H9 (cell line): ENCODE data around the gene PLD3. TPM values are rescaled to one million over a fixed set of nuclear protein-coding genes. Genes with fewer than 3 reads are reported as not detected.

Source experiments
- DNase-seq: peaks from one replicate; pipeline ENCODE4 v3.0.0-alpha.2; 2017
- H2AFZ ChIP-seq: one replicate; pipeline ENCODE4 v1.6.1; 2013; ENCODE audit warnings: mild to moderate bottlenecking, low read length, control low read depth, moderate library complexity
- H2AK5ac ChIP-seq: 2 replicates; pipeline ENCODE4 v1.6.1; 2013; ENCODE audit warnings: low read length, control low read depth, mixed read lengths; ENCODE audit not compliant: insufficient read length
- H2BK120ac ChIP-seq: one replicate; pipeline ENCODE4 v1.6.1; 2013; ENCODE audit warnings: low read depth, mild to moderate bottlenecking, low read length, control low read depth, inconsistent platforms; ENCODE audit not compliant: poor library complexity, severe bottlenecking
- H2BK12ac ChIP-seq: 2 replicates; pipeline ENCODE4 v1.6.1; 2013; ENCODE audit warnings: low read length, control low read depth, mixed read lengths, low read depth; ENCODE audit not compliant: insufficient read length
- H2BK15ac ChIP-seq: 2 replicates; pipeline ENCODE4 v1.6.1; 2013; ENCODE audit warnings: low read depth, low read length, control low read depth
- H2BK20ac ChIP-seq: one replicate; pipeline ENCODE4 v1.6.1; 2013; ENCODE audit warnings: low read depth, mild to moderate bottlenecking, low read length, control low read depth, inconsistent platforms; ENCODE audit not compliant: poor library complexity, severe bottlenecking
- H2BK5ac ChIP-seq: 2 replicates; pipeline ENCODE4 v1.6.1; 2013; ENCODE audit warnings: low read length, control low read depth, mixed read lengths; ENCODE audit not compliant: insufficient read length
- H3K14ac ChIP-seq: 2 replicates; pipeline ENCODE4 v1.6.1; 2013; ENCODE audit warnings: low read length, control low read depth; ENCODE audit not compliant: insufficient read depth
- H3K18ac ChIP-seq: 2 replicates; pipeline ENCODE4 v1.6.1; 2013; ENCODE audit warnings: low read depth, mild to moderate bottlenecking, mixed read lengths, low read length, control low read depth; ENCODE audit not compliant: insufficient read length
- H3K23ac ChIP-seq: 2 replicates; pipeline ENCODE4 v1.6.1; 2013; ENCODE audit warnings: low read length, control low read depth, mixed read lengths, low read depth; ENCODE audit not compliant: insufficient read length
- H3K23me2 ChIP-seq: 2 replicates; pipeline ENCODE4 v1.6.1; 2013; ENCODE audit warnings: low read depth, mild to moderate bottlenecking, mixed read lengths, low read length, control low read depth; ENCODE audit not compliant: insufficient read length, poor library complexity, severe bottlenecking
- H3K27ac ChIP-seq: 2 replicates; pipeline ENCODE4 v1.5.1; 2013; ENCODE audit warnings: low read length, control low read depth, mixed read lengths, low read depth; ENCODE audit not compliant: insufficient read length
- H3K27me3 ChIP-seq: 2 replicates; pipeline ENCODE4 v1.6.1; 2013; ENCODE audit warnings: low read length, control low read depth, inconsistent platforms; ENCODE audit not compliant: insufficient read depth
- H3K4ac ChIP-seq: 2 replicates; pipeline ENCODE4 v1.6.1; 2013; ENCODE audit warnings: low read depth, mild to moderate bottlenecking, control low read depth, inconsistent platforms, low read length, moderate library complexity
- H3K4me1 ChIP-seq: 2 replicates; pipeline ENCODE4 v1.6.1; 2013; ENCODE audit warnings: low read length, control low read depth, inconsistent platforms; ENCODE audit not compliant: insufficient read depth
- H3K4me2 ChIP-seq: 2 replicates; pipeline ENCODE4 v1.6.1; 2013; ENCODE audit warnings: low read length, control low read depth, mixed read lengths; ENCODE audit not compliant: insufficient read length, insufficient read depth
- H3K56ac ChIP-seq: 2 replicates; pipeline ENCODE4 v1.6.1; 2013; ENCODE audit warnings: low read depth, mild to moderate bottlenecking, mixed read lengths, low read length, control low read depth; ENCODE audit not compliant: insufficient read length
- H3K79me1 ChIP-seq: 2 replicates; pipeline ENCODE4 v1.6.1; 2013; ENCODE audit warnings: low read depth, mild to moderate bottlenecking, moderate library complexity, low read length, control low read depth, inconsistent platforms; ENCODE audit not compliant: insufficient read depth, poor library complexity, severe bottlenecking
- H3K79me2 ChIP-seq: 2 replicates; pipeline ENCODE4 v1.6.1; 2013; ENCODE audit warnings: low read length, control low read depth, inconsistent platforms; ENCODE audit not compliant: insufficient read depth
- H3K9ac ChIP-seq: 2 replicates; pipeline ENCODE4 v1.6.1; 2013; ENCODE audit warnings: low read length, control low read depth, mixed read lengths; ENCODE audit not compliant: insufficient read length; ENCODE audit errors: extremely low read depth
- H3K9me3 ChIP-seq: one replicate; pipeline ENCODE4 v1.6.1; 2013; ENCODE audit warnings: low read depth, low read length, inconsistent platforms; ENCODE audit not compliant: control insufficient read depth
- H3T11ph ChIP-seq: one replicate; pipeline ENCODE4 v1.6.1; 2013; ENCODE audit warnings: mild to moderate bottlenecking, low read length, control low read depth, inconsistent platforms
- H4K20me1 ChIP-seq: one replicate; pipeline ENCODE4 v1.6.1; 2013; ENCODE audit not compliant: control insufficient read depth, insufficient read length, insufficient read depth
- H4K5ac ChIP-seq: 2 replicates; pipeline ENCODE4 v1.6.1; 2013; ENCODE audit warnings: low read depth, mild to moderate bottlenecking, mixed read lengths, low read length, control low read depth; ENCODE audit not compliant: insufficient read length
- H4K8ac ChIP-seq: replicated peaks from 2 replicates; pipeline ENCODE4 v1.6.1; 2013; ENCODE audit warnings: low read length, control low read depth, mixed read lengths, low read depth; ENCODE audit not compliant: insufficient read length
- H4K91ac ChIP-seq: 2 replicates; pipeline ENCODE4 v1.6.1; 2013; ENCODE audit warnings: low read depth, mild to moderate bottlenecking, moderate library complexity, mixed read lengths, low read length, control low read depth; ENCODE audit not compliant: insufficient read length
- H3K27ac Mint-ChIP-seq, 3 experiments: 2 replicates in 2 of 3; 3 replicates in 1 of 3; pipeline ENCODE4 v1.8.0; 2020 to 2021; ENCODE audit warnings: mixed read lengths in 3 of 3, mild to moderate bottlenecking in 1 of 3, moderate library complexity in 1 of 3
- H3K27me3 Mint-ChIP-seq: 2 replicates; pipeline ENCODE4 v1.8.0; 2021; ENCODE audit warnings: low read depth, mild to moderate bottlenecking, moderate library complexity, mixed read lengths
- H3K36me3 Mint-ChIP-seq, 3 experiments: 2 replicates in 2 of 3; 3 replicates in 1 of 3; pipeline ENCODE4 v1.8.0; 2020 to 2021; ENCODE audit warnings: low read depth in 3 of 3, mixed read lengths in 3 of 3; ENCODE audit not compliant: insufficient read depth in 1 of 3
- H3K4me1 Mint-ChIP-seq, 2 experiments: 2 replicates each; pipeline ENCODE4 v1.8.0; 2020; ENCODE audit warnings: mixed read lengths in 2 of 2
- H3K4me3 Mint-ChIP-seq, 2 experiments: 2 replicates in 1 of 2; 3 replicates in 1 of 2; pipeline ENCODE4 v1.8.0; 2020 to 2021; ENCODE audit warnings: mild to moderate bottlenecking in 2 of 2, mixed read lengths in 2 of 2, moderate library complexity in 1 of 2
- H3K9me3 Mint-ChIP-seq, 2 experiments: 2 replicates in 1 of 2; 3 replicates in 1 of 2; pipeline ENCODE4 v1.8.0; 2020; ENCODE audit warnings: mild to moderate bottlenecking in 2 of 2, mixed read lengths in 2 of 2, moderate library complexity in 1 of 2
- CTCF ChIP-seq: fragments of 200-600 bp; sonication (generic); conservative IDR thresholded peaks from 3 replicates; pipeline ENCODE4 v1.8.0; 2021; ENCODE audit warnings: antibody characterized with exemption, mild to moderate bottlenecking
- WGBS: extraction: QIAGEN DNeasy Blood & Tissue Kit; methylation state at CpG from one replicate; pipeline ENCODE4 v1.1.7; 2013; ENCODE audit warnings: missing lambda C conversion rate, low lambda C conversion rate, mixed read lengths; ENCODE audit not compliant: insufficient read length; ENCODE audit errors: extremely low coverage; 5-methylcytosine and 5-hydroxymethylcytosine counted together
- total RNA-seq: library from RNA; stranded (reverse); gene quantifications from 2 replicates; pipeline ENCODE4 v1.2.1, GENCODE V29; 2021

Gene PLD3
- total RNA-seq, 1 experiment from 2014 or later: 194 TPM

GRCh38 chr19:40366697-40367561 lies 18.4 kb downstream of the PLD3 start:
- Histone ChIP-seq H3K27ac (no peak overlapping the region), H2AK5ac (no peak overlapping the region), H4K5ac (no peak overlapping the region), H2AFZ (no peak overlapping the region), H3K27me3 (no peaks in the 10 kb centered on the region), H4K8ac (no peak overlapping the region), H3K9ac (no peak overlapping the region), H3K79me1 (no peaks in the 10 kb centered on the region), H3T11ph (no peak overlapping the region), H2BK15ac (no peak overlapping the region), H3K56ac (no peak overlapping the region), H4K91ac (no peak overlapping the region), H2BK20ac (no peak overlapping the region), H2BK12ac (no peak overlapping the region), H3K18ac (no peak overlapping the region), H2BK120ac (no peak overlapping the region), H3K4me2 (peak overlapping the region; percentile 71), H3K79me2 (no peaks in the 10 kb centered on the region), H3K9me3 (no peaks in the 10 kb centered on the region), H3K4me1 (no peaks in the 10 kb centered on the region), H3K14ac (no peak overlapping the region), H4K20me1 (no peaks in the 10 kb centered on the region), H3K23ac (no peak overlapping the region), H2BK5ac (no peak overlapping the region), H3K23me2 (peaks cover 7% of the 10 kb centered on the region), H3K4ac (no peak overlapping the region)
- peaks cover 12 to 40% (median 39%) of the 10 kb centered on the region in 3 experiments for H3K36me3 Mint-ChIP-seq
- peak overlapping the region; percentile 70 to 87 for H3K4me3 Mint-ChIP-seq
- no peaks in the 10 kb centered on the region for H3K9me3 Mint-ChIP-seq
- H3K27ac Mint-ChIP-seq: peak overlapping the region; percentile 19 to 88 (median 27); a peak in 4 of 7 replicates
- TF ChIP-seq CTCF: peak; percentile 37; the same call in 2 of the 3 replicates
- no CpG with 5 or more reads among the region's 27 CpGs for WGBS
- DNase-seq: peak; percentile 77
- peaks cover 18 to 27% of the 10 kb centered on the region in 2 experiments for H3K4me1 Mint-ChIP-seq
- H3K27me3 Mint-ChIP-seq: no peaks in the 10 kb centered on the region; the same call in 1 of the 2 replicates
